Vagina (tissue), 2 donors: ENCODE results near the gene KDM6A. TPM values are rescaled to one million over a fixed set of nuclear protein-coding genes. Genes with fewer than 3 reads are reported as not detected.

Experiments used
- DNase-seq, 2 donors: peaks; one replicate each; pipeline ENCODE4 v3.0.0-alpha.2; 2017; ENCODE audit errors: extremely low spot score in 2 of 2
- H3K27ac ChIP-seq: fragments of 200-600 bp; sonication (generic); one replicate; pipeline ENCODE4 v1.5.1; 2019
- H3K27me3 ChIP-seq: fragments of 200-600 bp; sonication (generic); one replicate; pipeline ENCODE4 v1.5.1; 2019
- H3K36me3 ChIP-seq, 2 donors: fragments of 200-600 bp; sonication (generic); one replicate each; pipeline ENCODE4 v1.5.1; 2017 to 2019
- H3K4me1 ChIP-seq: fragments of 200-600 bp; sonication (generic); one replicate; pipeline ENCODE4 v1.5.1; 2019
- H3K4me3 ChIP-seq, 2 donors: fragments of 200-600 bp; sonication (generic); 1 replicate in 1 of 2; 2 replicates in 1 of 2; pipeline ENCODE4 v1.5.1; 2016 to 2019
- H3K9me3 ChIP-seq: fragments of 200-600 bp; sonication (generic); one replicate; pipeline ENCODE4 v1.5.1; 2019
- POLR2A ChIP-seq, 2 donors: fragments of 450-650 bp; IDR thresholded peaks; one replicate each; pipeline ENCODE4 v1.6.1; 2017; ENCODE audit warnings: antibody characterized with exemption in 2 of 2, mild to moderate bottlenecking in 2 of 2, moderate library complexity in 2 of 2
- POLR2AphosphoS5 ChIP-seq, 2 donors: sonication (generic); formaldehyde crosslinking; IDR thresholded peaks; one replicate each; pipeline ENCODE4 v1.9.0; 2017; ENCODE audit warnings: antibody characterized with exemption in 2 of 2, mild to moderate bottlenecking in 2 of 2, low read depth in 1 of 2; ENCODE audit not compliant: insufficient read depth in 1 of 2
- intact Hi-C: fragments of 100-400 bp; cut with DNase I; formaldehyde crosslinking; loops from one replicate; pipeline ENCODE4 v1.15.1; 2023
- total RNA-seq: library from RNA; depleted of rRNA; stranded (reverse); fragments of >200 nt; gene quantifications from one replicate; pipeline ENCODE4 v1.2.3, GENCODE V29; 2016
- TF ChIP-seq, protein P1 (sequence below), 3 experiments: fragments of 450-650 bp in 2 of 3; fragments of 200-600 bp in 1 of 3; sonication (generic) in 1 of 3; IDR thresholded peaks; one replicate each; pipeline ENCODE4 v1.5.1; 2017 to 2019; ENCODE audit warnings: antibody characterized with exemption in 3 of 3, mild to moderate bottlenecking in 2 of 3, moderate library complexity in 2 of 3

The KDM6A gene
- total RNA-seq, 1 donor from 2014 or later = 44.2 TPM

- intact Hi-C loops = no loop called here
- no peaks in the 10 kb centered on the region for H3K36me3 ChIP-seq
- no peak for TF ChIP-seq POLR2AphosphoS5 (IDR thresholded peaks at IDR 0.05; ENCODE audit: insufficient read depth in 1 of 2, low read depth in 1 of 2)
- TF ChIP-seq, protein P1, sequence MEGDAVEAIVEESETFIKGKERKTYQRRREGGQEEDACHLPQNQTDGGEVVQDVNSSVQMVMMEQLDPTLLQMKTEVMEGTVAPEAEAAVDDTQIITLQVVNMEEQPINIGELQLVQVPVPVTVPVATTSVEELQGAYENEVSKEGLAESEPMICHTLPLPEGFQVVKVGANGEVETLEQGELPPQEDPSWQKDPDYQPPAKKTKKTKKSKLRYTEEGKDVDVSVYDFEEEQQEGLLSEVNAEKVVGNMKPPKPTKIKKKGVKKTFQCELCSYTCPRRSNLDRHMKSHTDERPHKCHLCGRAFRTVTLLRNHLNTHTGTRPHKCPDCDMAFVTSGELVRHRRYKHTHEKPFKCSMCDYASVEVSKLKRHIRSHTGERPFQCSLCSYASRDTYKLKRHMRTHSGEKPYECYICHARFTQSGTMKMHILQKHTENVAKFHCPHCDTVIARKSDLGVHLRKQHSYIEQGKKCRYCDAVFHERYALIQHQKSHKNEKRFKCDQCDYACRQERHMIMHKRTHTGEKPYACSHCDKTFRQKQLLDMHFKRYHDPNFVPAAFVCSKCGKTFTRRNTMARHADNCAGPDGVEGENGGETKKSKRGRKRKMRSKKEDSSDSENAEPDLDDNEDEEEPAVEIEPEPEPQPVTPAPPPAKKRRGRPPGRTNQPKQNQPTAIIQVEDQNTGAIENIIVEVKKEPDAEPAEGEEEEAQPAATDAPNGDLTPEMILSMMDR (IDR thresholded peaks at IDR 0.05) = no peak
- no peak for TF ChIP-seq POLR2A (IDR thresholded peaks at IDR 0.05)
- no peak for DNase-seq
- H3K4me3 ChIP-seq = no peak overlapping the region
- H3K9me3 ChIP-seq = peaks cover 4% of the 10 kb centered on the region
- no peaks in the 10 kb centered on the region for H3K4me1 ChIP-seq
- H3K27me3 ChIP-seq = no peaks in the 10 kb centered on the region
- no peak overlapping the region for H3K27ac ChIP-seq
These were observed 102.8 kb downstream of the KDM6A start for GRCh38 chrX:44975666-44976263.

DNA sequence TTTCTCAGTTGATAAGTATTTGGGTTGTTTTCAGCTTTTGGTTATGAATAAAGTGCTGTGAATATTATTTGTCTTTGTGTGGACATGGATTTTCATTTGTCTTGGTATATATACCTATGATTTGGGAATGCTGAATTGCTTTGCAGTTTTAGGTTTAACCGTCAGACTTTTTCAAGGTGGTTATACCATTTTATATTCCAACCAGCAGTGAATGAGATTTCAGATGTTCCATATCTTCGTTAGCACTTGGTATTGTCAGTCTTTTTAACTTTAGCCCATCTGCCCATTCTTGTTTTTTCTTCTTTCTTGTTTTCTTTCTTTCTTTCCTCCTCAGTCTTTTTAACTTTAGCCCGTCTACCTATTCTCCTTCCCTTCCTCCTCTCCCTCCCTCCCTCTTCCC is 106.0 kb downstream of the KDM6A start:
- Histone ChIP-seq H3K4me3 (no peak overlapping the region), H3K4me1 (no peaks in the 10 kb centered on the region), H3K36me3 (no peaks in the 10 kb centered on the region), H3K9me3 (no peaks in the 10 kb centered on the region), H3K27ac (no peak overlapping the region), H3K27me3 (no peaks in the 10 kb centered on the region)
- TF ChIP-seq, protein P1 (IDR thresholded peaks at IDR 0.05) = no peak
- TF ChIP-seq POLR2AphosphoS5 (IDR thresholded peaks at IDR 0.05; ENCODE audit: insufficient read depth in 1 of 2, low read depth in 1 of 2) = no peak
- DNase-seq = no peak
- intact Hi-C loops = no loop called here

GRCh38 chrX:44980403-44980802 is 107.4 kb downstream of the KDM6A start:
- intact Hi-C loops = no loop called here
- no peak for DNase-seq
- Histone ChIP-seq H3K27me3 (no peaks in the 10 kb centered on the region), H3K27ac (no peak overlapping the region), H3K4me1 (no peaks in the 10 kb centered on the region), H3K36me3 (no peaks in the 10 kb centered on the region), H3K4me3 (no peak overlapping the region), H3K9me3 (no peaks in the 10 kb centered on the region)
- TF ChIP-seq, protein P1 (IDR thresholded peaks at IDR 0.05) = no peak
- TF ChIP-seq POLR2A (IDR thresholded peaks at IDR 0.05) (no peak), POLR2AphosphoS5 (IDR thresholded peaks at IDR 0.05; ENCODE audit: insufficient read depth in 1 of 2, low read depth in 1 of 2) (no peak)

GRCh38 chrX:44980883-44981282 is 107.9 kb downstream of the KDM6A start:
- TF ChIP-seq POLR2A (IDR thresholded peaks at IDR 0.05) = no peak
- no peak for TF ChIP-seq POLR2AphosphoS5 (IDR thresholded peaks at IDR 0.05; ENCODE audit: insufficient read depth in 1 of 2, low read depth in 1 of 2)
- TF ChIP-seq, protein P1 (IDR thresholded peaks at IDR 0.05) = no peak
- no peaks in the 10 kb centered on the region for H3K27me3 ChIP-seq
- no peaks in the 10 kb centered on the region for H3K9me3 ChIP-seq
- no peaks in the 10 kb centered on the region for H3K4me1 ChIP-seq
- no peak overlapping the region for H3K4me3 ChIP-seq
- intact Hi-C loops = no loop called here
- no peak overlapping the region for H3K27ac ChIP-seq
- DNase-seq = no peak
- no peaks in the 10 kb centered on the region for H3K36me3 ChIP-seq

DNA sequence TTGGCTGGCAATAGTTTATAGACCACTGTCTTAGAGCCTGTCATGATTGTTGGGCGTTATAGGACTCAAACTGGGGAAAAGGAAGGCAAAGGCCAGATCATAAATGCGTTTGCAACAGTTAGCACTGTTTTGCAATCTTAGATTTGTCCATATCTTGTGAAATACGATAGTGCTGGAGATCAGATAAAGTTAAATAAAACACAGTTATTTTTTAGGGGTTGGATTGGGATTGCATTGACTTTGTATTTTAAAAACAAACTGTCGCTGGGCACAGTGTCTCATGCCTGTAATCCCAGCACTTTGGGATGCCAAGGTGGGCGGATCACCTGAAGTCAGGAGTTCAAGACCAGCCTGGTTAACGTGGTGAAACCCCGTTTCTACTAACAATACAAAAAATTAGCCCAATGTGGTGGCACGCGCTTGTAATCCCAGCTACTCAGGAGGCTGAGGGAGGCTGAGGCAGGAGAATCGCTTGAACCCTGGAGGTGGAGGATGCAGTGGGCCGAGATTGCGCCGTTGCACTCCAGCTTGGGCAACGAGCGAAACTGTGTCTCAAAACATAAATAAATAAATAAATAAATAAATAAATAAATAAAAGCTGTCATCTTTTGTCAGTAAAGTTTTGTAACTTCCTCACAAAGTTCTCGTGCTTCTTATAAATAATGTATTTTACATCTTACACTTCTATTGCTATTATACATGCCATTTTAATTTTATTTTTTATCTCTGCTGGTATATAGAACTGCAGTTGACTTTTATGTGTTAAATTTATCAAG is 117.2 kb downstream of the KDM6A start:
- H3K9me3 ChIP-seq = no peaks in the 10 kb centered on the region
- no peaks in the 10 kb centered on the region for H3K27me3 ChIP-seq
- TF ChIP-seq, protein P1 (IDR thresholded peaks at IDR 0.05) = no peak
- TF ChIP-seq POLR2A (IDR thresholded peaks at IDR 0.05) (no peak), POLR2AphosphoS5 (IDR thresholded peaks at IDR 0.05; ENCODE audit: insufficient read depth in 1 of 2, low read depth in 1 of 2) (no peak)
- no peaks in the 10 kb centered on the region for H3K36me3 ChIP-seq
- DNase-seq = no peak
- H3K4me1 ChIP-seq = no peaks in the 10 kb centered on the region
- no peak overlapping the region for H3K4me3 ChIP-seq
- intact Hi-C loops = no loop called here
- H3K27ac ChIP-seq = no peak overlapping the region
